ENCODE data around the gene HACD2.
"Not testable (repeated sequence)": the region's sequence is repeated elsewhere in the genome, so short reads cannot be mapped to it uniquely, and the experiment has no call there.

Gene HACD2

GRCh38 chr3:123522320-123523022 is 62.4 kb downstream of the HACD2 start:
- DNase-seq, result no peak

DNA sequence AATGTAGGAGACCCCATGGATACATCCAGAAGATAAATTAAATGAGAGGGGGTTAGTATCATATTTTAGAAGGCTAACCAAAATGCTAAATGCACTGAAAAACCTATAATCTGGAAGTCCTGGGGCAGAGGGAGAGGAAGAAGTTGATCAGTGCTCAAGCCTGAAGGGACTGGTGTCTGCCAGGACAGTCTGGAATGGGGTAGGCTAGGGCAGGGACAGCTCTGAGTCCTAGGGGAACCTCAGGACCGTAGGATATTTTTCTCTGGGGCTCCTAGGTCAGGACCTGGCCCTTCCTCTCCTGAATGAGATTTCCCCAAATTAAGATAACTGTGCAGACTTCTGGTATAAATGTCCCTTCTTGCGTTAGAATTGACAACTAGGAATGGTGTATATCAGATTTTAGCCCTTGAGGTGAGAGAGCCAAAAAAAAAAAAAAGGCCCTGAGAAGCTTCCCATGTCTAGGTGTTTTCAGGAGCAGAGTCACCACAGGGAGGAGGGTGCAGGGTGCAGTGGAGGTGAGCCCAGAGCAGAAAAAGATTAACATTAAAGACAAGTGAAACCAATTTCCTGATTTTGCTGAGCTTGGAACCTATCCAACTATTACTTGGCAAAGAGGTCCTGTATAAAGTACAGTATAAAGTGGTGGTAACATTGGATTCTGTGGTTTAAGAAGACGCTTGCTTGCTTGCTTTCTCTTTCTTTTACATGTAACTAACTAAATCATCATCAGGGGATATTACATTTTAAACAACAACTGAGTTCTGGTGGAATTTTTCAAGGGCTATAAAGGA is 63.5 kb downstream of the HACD2 start:
- no peak for DNase-seq

GRCh38 chr3:123520656-123521055 is 64.2 kb downstream of the HACD2 start:
- no peak for DNase-seq

DNA sequence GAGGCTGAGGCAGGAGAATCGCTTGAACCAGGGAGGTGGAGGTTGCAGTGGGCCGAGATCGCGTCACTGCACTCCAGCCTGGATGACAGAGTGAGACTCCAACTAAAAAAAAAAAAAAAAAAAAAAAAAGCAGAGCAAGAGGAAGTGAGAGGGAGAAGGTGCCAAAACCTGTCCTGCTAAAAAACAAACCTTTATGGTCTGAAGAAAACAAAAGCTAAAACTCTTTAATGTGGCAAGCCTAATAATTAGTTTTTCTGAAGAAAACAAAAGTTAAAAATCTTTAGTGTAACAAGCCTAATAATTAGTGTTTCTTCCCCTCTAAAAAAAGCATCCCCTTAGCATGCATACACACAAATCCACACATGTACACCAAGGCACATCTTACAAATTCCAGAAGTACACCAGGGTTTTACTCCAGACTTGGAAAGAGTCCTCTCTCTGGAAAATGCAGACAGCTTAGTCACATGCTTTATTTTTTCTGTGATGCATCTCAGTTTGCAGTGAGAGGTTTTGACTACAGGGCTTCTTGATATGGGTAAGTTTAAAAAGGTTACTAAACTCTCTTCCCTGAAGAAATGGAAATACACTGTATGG is 65.9 kb downstream of the HACD2 start:
- no peak for DNase-seq

DNA sequence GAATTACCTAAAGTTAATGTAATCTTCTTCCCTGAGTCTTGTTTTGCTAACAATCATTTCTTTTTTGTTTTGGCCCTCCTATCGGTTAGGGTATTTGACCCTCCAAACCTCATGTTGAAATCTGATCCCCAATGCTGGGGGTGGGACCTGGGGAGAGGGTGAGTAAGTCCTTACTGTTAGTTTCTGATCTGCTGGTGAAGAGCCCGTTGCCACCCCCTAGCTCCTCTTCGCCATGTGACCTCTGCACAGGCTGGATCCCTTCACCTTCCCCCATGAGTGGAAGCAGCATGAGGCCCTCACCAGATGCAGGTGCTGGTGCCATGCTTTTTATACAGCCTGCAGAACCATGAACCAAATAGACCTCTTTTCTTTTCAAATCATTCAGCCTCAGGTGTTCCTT is 73.1 kb downstream of the HACD2 start:
- DNase-seq, result no peak

DNA sequence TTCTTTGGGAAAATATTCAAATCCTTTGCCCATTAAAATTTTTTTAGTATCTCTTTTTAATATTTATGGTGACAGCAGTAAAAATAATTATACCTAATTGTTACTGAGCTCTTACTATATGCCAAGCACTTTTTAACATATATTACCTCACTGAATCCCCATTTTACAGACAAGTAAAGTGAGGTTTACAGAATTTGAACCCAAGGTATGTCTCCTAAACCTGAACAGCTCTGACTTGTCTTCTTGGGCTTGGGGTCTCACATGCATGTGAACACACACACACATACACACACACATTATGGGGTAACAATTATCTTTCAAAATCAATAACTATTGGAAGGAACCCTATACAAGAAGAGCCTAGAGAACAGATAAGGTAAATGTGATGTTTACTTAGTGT is 73.8 kb downstream of the HACD2 start:
- no peak for DNase-seq

DNA sequence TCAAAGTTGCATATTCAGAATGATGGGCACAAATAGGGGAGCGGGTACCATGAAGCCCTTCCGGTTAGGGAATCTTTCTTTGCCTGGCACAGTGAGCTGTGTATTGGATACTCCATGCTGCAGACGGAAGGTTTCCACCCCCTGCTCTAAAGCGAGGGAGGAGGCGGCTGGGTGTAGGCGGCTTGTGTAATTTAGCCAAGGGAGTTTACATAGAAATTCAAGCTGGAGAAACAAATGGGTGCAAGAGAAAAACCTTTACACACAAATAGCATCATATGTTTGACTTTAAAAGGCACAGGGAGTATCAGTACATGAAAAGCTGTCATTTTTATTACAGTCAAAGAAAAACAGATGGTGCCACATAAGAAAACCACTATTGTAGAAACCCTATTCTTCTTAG is 76.7 kb downstream of the HACD2 start:
- no peak for DNase-seq

- no peak for DNase-seq
These were observed 79.0 kb downstream of the HACD2 start for GRCh38 chr3:123505820-123506219.

GRCh38 chr3:123503203-123503602 is 81.7 kb downstream of the HACD2 start:
- no peak for DNase-seq

DNA sequence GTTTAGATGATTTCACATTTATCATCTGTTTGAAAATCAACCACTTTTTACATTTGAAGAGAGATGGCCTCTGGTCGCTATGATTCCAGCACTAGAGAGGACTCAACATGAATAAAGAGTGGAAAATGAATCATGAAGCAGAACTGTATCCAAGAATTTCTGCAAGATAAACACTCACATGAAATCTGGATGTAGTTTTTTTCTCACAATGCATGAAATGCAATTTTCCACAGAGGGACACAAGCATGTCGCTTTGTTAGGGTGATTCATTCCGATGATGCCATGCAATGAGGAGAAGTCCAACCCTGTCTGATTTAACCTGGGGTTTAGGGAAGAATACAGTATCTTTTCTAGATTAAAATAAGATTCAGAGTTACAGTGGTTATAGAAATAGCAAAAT is 85.5 kb downstream of the HACD2 start:
- DNase-seq, result no peak

DNA sequence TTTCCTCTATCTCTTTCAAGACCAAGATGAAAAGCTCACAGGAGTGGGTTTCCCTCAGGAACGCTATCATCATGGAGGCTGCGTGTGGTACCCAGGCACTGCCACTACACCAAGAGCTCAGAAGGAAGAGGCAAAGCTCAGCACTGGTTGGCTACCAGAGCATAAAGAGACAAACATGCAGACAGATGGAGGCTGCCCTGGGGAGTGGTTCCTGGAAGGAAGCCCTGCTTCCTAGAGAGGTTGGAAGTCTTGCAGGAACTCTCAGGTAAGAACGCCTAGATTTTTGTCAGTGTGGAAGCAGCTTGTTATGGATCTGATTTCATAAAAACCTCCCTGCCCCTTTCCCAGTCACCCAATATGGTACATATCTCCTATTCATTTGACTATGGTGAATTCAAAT is 86.1 kb downstream of the HACD2 start:
- DNase-seq, result no peak

- no peak for DNase-seq
These were observed 90.9 kb downstream of the HACD2 start for GRCh38 chr3:123493912-123494311.

DNA sequence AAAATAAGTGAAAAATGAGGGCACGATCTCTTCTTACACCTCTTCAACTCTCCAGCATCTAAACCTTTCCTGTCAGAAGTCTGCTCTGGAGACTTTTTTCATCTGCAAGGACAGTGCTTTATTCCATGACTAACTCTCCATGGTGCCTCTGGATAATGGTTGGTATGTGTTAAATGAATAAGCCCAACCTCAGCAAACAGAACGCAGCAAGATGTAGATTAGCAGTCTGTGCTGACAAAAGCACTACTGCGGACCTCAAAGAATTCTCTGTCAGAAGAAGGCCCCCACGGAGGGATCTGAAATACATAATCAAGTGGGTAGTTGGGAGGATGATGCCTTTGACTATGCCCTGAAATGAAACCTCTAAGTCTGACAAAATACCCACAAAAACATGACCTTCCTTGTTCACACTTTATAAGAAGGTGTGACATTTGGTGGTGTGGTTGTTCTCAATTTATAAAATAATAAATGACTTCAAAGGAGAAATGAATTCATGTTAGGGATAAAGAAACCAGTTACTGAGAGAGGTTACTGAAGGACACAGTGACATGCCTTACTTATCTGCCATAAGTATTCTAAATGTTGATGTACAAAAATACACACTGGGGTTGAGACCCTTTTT is 92.8 kb downstream of the HACD2 start:
- no peak for DNase-seq

DNA sequence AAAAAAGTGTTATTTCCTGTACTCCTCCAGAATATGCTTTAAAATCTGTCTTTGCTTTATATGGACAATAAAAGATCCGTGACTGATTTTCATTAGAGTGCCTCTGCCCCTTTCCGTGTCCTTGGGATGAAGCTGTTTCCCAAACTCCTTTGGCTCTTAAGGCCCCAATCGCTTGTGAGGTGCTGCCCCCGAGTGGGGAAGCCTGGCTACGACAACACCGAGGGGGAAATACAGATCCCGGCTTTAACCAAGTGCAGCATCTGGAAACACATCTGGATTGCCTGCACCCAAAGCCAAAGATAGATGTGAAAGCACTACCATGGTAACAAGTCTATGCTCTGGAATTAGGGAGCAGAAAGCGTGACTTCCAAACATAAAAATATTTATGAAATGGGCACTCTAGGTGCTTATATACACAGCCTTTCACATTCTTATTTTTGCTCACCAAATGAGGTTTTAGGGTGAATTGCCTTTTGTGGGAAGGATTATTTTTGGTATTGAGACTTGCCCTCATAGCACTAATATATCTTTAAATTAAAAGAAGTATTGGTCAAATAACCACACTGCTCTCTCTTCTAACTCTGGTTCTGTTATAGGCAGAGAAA is 95.4 kb downstream of the HACD2 start:
- peak; percentile 86 for DNase-seq

DNA sequence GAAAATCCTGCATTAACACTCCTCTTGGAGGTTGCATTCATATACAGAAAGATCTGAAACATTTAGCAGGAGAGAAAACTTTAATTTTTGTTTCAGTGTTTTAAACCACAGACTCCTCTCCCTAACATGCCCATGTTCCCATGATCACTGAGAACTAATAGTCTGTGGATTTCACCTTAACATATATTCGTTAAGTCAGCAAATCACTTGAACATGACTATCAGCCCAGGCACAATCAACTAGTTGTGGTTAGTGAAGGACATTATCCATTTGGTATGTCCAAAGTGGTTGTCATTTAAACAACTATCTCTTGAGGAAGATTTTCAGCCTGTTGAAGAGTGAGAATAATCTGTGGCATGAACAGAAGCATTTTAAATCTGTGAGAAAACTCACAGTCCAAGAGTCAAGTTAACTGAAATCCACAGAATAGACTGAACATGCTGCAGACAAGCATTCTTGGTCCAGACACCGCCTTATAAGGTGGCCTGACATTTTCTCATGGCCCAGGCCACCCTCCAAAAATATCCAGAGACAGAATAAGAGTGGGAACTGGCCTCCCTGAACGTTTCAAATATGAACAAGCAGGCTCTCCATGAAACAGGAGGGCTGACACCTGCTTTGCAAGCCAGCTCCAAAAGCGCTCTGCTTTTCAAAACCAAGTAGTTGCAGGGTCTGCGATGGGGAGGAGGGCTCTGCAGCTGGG is 96.1 kb downstream of the HACD2 start:
- no peak for DNase-seq

- DNase-seq, result not testable (repeated sequence)
These were observed 97.8 kb downstream of the HACD2 start for GRCh38 chr3:123487063-123487462.

- DNase-seq, result no peak
These were observed 98.4 kb downstream of the HACD2 start for GRCh38 chr3:123486460-123486859.

DNA sequence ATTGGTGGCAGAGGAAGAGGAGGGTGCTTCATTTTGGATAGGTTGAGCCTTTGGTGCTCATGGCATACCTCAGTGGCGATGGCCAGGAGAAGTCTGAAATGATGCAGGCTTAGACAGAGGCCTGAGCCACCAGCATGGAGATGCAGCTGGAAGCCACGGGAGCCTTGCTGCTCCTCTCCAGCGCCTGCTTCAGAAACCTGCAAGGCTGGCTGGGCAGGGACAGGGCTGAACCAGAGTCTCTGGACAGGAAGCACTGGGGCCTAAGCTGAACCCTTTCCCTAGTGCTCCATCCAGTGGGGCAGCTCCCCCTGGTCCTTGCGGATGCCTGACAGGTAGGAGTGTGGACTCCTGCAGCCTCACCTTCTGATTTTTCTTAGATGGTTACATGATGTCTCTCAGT is 99.3 kb downstream of the HACD2 start:
- DNase-seq, result no peak

DNA sequence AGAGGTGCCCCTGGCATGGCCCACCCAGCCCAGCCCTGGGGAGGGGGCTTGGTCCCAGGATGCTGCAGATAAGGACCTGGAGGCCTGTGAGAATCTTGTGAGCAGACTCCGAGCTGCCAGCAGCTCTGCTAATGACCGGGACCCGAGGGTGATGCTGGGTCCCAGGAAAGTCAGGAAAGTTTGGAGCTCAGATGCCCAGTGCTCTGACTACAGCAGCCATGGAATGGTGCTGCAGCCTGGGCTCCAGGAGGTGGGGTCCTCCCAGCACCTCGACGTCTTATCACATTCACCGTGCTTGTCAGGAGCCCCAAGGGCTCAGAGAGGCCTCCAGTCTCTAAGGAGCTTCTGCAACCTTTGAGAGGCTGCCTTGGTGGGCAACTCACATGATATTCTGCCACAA is 101.7 kb downstream of the HACD2 start:
- DNase-seq, result no peak

DNA sequence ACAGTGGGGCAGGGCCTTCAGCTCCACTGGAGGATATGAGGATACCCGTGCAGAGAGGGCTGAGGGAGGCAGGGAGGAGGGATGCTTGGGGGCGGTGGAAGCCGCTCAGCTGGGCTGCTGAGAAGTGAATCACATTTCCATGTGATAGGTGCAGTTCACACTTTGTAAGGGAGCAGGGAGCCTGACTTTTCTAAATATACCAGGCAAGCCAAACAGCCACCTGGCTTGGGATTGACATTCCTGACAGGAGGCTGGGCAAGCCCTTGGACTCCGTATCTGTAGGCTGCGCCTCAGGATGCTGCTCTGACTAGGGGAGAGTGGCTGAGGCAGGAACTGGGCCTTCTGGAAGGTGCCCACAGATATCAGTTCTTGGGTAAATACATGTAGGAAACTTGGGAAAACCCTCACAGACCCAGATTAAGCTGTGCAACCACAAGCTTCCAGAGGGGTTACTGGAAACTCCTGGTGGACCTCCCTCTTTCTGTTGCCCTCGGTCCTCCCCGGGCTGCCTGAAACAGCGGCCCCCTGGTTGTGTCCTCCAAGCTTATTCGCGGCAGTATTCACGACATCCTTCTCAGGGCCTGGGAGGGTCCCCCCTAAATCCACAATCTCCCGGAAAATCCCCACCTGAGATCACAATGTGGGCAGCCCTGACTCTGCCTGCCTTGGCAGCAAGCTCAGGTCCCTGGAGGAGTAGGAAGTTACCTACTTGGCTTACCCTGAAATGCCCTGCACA is 103.0 kb downstream of the HACD2 start:
- no peak for DNase-seq

DNA sequence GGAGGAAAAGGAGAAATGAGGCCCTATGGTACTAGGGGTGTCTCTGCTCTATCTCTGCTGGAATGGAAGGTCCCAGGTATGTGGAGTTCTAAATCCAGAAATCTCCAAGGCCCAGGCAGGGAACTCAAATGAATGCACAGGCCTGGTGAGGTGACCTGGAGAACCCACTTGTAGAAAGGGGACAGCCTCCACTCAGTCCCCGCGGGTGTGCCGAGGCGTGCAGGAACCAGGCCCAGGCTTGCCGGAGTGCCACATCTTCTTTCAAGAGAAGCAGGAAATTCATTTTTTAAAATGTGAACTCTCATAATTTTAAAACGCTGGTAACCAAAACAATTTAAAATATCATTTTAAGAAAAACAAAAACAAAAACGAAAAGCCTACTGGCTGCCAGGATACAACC is 103.8 kb downstream of the HACD2 start:
- no peak for DNase-seq

DNA sequence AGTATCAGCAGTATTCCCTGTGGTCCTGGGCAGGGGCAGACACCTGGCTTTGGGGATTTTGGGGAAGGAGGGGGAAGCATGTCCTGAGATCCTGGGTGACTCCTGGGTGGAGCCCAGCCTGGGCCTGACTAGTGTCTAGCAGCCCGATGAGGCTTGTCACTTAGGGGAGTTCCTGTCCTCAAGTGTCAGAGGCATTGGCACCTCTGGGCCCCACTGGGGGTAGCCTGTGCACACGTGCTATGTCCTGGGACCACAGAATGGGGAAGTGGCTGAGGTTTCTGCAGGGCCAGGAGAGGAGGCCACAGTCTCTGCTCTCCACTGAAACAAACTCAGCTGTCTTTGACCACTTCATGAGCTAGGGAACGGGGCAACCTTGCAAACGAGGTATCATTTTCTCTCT is 104.4 kb downstream of the HACD2 start:
- DNase-seq, result no peak
